Measurements from ENCODE around the gene RSAD1.

RSAD1 gene

DNA sequence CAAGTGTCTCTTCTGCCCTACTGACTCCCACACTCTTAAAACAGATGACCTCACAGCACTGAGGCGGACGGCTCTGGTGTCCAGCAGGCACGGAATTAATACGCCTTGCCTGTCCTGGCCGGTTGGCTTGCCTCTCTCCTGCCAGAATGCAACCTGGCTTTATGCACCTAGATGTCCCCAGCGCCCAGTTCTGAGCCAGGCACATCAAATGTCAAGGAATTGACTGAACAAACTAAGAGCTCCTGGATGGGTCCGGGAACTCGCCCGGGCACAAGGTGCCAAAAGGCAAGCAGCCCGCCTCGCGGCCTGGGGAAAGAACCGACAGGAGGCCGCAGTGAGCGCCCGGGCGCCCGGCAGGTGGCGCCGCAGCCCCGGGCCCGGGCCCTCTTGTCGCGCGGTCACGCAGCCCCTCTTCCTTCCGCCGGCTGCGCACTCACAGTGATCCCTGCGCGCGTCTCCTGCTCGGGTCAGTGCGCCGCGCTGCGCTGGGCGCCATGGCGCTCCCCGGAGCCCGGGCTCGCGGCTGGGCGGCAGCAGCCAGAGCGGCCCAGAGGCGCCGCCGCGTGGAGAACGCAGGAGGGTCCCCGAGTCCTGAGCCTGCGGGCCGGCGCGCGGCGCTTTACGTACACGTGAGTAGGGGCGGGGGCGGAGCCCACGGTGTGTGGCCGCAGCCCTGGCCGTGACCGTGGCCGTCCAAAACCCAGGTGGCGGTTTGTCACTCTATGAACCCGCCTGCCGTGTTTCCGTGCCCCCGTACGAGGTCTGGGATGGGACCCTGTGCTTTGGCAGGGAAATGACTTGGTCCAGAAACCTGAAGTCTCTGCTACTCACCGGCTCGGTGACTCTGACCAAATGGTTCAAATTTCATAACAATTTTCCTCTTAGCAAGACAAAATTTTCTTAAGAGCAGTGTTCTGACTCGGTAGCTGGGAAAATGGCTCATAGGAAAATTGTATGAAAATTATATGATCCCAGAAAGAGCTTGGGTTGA, at the start of gene RSAD1:
Gene RSAD1, plus strand, starts transcription at position 470 of the 991 bp plus-strand sequence. Its CDS starts 25 bp downstream, at position 495.
- Histone ChIP-seq H3K4me1 (ENCODE audit: control insufficient read depth, insufficient read depth, low read length) (no peaks in the 10 kb centered on the region), H3K27ac (ENCODE audit: low read depth, low read length) (peak within 1 kb of the TSS; percentile 70), H3K9me3 (ENCODE audit: control insufficient read depth, insufficient read depth, low read length) (no peaks in the 10 kb centered on the region), H3K36me3 (ENCODE audit: control insufficient read depth, insufficient read depth, low read length) (peaks cover 23% of the 10 kb centered on the region), H3K9ac (ENCODE audit: low read depth, low read length) (peak within 1 kb of the TSS; percentile 73), H3K4me3 (ENCODE audit: low read depth, low read length) (peak within 1 kb of the TSS; percentile 86), H3K27me3 (ENCODE audit: control insufficient read depth, insufficient read depth, low read length) (peaks cover 5% of the 10 kb centered on the region; the same call in 1 of the 2 replicates)

- H3K9me3 ChIP-seq (ENCODE audit: control insufficient read depth, insufficient read depth, low read length) = no peaks in the 10 kb centered on the region
- H3K36me3 ChIP-seq (ENCODE audit: control insufficient read depth, insufficient read depth, low read length) = 0 out of 2 replicates have a peak, but pooled peaks cover 3% of the 10 kb centered on the region
- no peak overlapping the region for H3K4me3 ChIP-seq (ENCODE audit: low read depth, low read length)
- peaks cover 5% of the 10 kb centered on the region; the same call in 1 of the 2 replicates for H3K27me3 ChIP-seq (ENCODE audit: control insufficient read depth, insufficient read depth, low read length)
- no peak overlapping the region for H3K27ac ChIP-seq (ENCODE audit: low read depth, low read length)
- peaks cover 14% of the 10 kb centered on the region for H3K4me1 ChIP-seq (ENCODE audit: control insufficient read depth, insufficient read depth, low read length)
- no peak overlapping the region for H3K9ac ChIP-seq (ENCODE audit: low read depth, low read length)
Measured at GRCh38 chr17:50429793-50430192, 48.9 kb upstream of the RSAD1 start.

DNA sequence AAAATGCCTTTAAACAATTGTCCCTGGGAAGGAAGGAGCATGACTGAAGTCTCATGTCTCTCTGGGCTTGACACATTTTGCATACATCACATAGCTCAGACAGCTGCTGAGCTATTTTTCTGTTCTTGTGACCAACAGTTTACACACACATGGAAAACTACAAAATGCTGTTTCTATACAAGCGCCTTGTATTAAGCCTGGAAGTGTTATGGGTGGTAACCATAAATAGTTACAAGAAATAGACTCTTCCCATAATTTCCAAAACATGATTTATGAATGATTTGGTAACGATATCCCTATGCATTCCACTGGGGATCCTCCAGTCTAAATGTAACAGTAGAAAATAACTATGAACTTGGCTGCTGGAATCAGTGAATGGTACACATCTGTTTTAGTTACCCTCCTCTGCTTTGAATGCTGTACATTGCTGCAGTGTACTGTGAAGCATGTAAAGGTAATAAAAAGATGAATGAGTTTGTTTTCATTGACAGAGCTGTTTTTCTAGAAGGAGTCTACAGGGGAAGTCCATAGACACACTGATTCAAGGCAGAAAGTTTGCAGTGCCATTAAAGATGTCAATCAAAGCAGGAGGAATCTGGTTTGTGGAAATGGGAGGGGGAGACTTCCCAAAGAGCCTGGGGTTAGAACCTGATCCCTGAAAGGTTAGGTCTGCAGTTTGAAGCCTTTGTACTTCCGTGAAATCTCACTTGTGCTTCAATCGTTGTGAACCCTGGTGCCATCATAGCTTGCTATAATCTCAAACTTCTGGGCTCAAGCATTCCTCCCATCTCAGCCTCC, 47.6 kb upstream of the RSAD1 start:
- H3K4me1 ChIP-seq (ENCODE audit: control insufficient read depth, insufficient read depth, low read length) = peaks cover 11% of the 10 kb centered on the region
- H3K27ac ChIP-seq (ENCODE audit: low read depth, low read length) = no peak overlapping the region
- H3K36me3 ChIP-seq (ENCODE audit: control insufficient read depth, insufficient read depth, low read length) = 0 out of 2 replicates have a peak, but pooled peaks cover 3% of the 10 kb centered on the region

DNA sequence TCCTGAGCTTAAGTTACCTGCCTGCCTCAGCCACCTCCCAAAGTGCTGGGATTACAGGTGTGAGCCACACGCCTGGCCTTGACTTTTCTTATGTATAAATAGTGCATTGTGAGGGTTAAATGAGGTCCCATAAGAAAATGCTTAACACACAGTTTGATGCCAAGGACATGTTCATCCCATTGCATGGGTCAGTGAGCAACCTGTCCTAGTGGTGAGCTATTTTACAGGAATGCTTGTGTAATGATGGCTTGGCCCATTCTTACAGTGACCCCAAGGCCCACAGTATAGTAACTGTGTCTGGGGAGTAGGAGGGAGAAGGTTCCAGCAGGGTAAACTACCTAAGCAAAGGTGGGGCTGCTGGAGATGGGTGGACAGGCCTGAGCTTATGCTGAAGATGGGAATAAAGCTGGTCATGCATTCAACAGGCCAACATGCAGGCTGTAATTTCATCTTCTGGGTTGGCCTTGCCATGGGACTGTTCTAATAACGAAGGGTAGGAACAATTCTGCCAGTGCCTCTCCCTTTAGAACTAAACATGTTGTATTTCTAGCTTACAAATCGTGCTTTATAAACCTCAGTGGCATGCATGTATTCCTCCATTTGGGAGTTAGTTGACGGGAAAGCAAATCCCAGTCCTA, 46.4 kb upstream of the RSAD1 start:
- no peaks in the 10 kb centered on the region for H3K27me3 ChIP-seq (ENCODE audit: control insufficient read depth, insufficient read depth, low read length)
- H3K9ac ChIP-seq (ENCODE audit: low read depth, low read length) = no peak overlapping the region
- no peaks in the 10 kb centered on the region for H3K9me3 ChIP-seq (ENCODE audit: control insufficient read depth, insufficient read depth, low read length)
- no peak overlapping the region for H3K27ac ChIP-seq (ENCODE audit: low read depth, low read length)
- peaks cover 2% of the 10 kb centered on the region for H3K4me1 ChIP-seq (ENCODE audit: control insufficient read depth, insufficient read depth, low read length)
- H3K36me3 ChIP-seq (ENCODE audit: control insufficient read depth, insufficient read depth, low read length) = 0 out of 2 replicates have a peak, but pooled peaks cover 3% of the 10 kb centered on the region
- no peak overlapping the region for H3K4me3 ChIP-seq (ENCODE audit: low read depth, low read length)

More for the DNA sequence above, 47.6 kb upstream of the RSAD1 start:
- no peak overlapping the region for H3K9ac ChIP-seq (ENCODE audit: low read depth, low read length)
- no peaks in the 10 kb centered on the region for H3K9me3 ChIP-seq (ENCODE audit: control insufficient read depth, insufficient read depth, low read length)
- H3K27me3 ChIP-seq (ENCODE audit: control insufficient read depth, insufficient read depth, low read length) = no peaks in the 10 kb centered on the region
- no peak overlapping the region for H3K4me3 ChIP-seq (ENCODE audit: low read depth, low read length)

GRCh38 chr17:50437409-50437808, 41.3 kb upstream of the RSAD1 start:
- H3K4me1 ChIP-seq (ENCODE audit: control insufficient read depth, insufficient read depth, low read length) = no peaks in the 10 kb centered on the region; the same call in 1 of the 2 replicates
- H3K9ac ChIP-seq (ENCODE audit: low read depth, low read length) = no peak overlapping the region
- no peaks in the 10 kb centered on the region for H3K27me3 ChIP-seq (ENCODE audit: control insufficient read depth, insufficient read depth, low read length)
- no peak overlapping the region for H3K4me3 ChIP-seq (ENCODE audit: low read depth, low read length)
- H3K9me3 ChIP-seq (ENCODE audit: control insufficient read depth, insufficient read depth, low read length) = no peaks in the 10 kb centered on the region
- H3K36me3 ChIP-seq (ENCODE audit: control insufficient read depth, insufficient read depth, low read length) = no peaks in the 10 kb centered on the region
- no peak overlapping the region for H3K27ac ChIP-seq (ENCODE audit: low read depth, low read length)

DNA sequence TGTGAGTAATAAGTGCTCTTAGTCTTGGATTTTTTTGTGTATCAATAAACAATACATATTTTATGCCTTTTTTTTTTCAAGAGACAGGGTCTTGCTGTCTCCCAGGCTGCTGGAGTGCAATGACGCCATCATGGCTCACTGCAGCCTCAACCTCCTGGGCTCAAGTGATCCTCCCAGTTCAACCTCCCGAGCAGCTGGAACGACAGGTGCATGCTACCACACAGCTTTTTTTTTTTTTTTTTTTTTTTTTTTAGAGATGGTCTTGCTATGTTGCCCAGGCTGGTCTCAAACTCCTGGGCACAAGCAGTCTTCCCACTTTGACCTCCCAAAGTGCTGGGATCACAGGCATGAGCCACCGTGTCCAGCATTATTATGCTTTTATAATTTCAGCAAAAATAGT, 39.7 kb upstream of the RSAD1 start:
- Histone ChIP-seq H3K27ac (ENCODE audit: low read depth, low read length) (no peak overlapping the region), H3K9ac (ENCODE audit: low read depth, low read length) (no peak overlapping the region), H3K9me3 (ENCODE audit: control insufficient read depth, insufficient read depth, low read length) (no peaks in the 10 kb centered on the region), H3K27me3 (ENCODE audit: control insufficient read depth, insufficient read depth, low read length) (no peaks in the 10 kb centered on the region), H3K4me1 (ENCODE audit: control insufficient read depth, insufficient read depth, low read length) (peaks cover 8% of the 10 kb centered on the region), H3K36me3 (ENCODE audit: control insufficient read depth, insufficient read depth, low read length) (no peaks in the 10 kb centered on the region), H3K4me3 (ENCODE audit: low read depth, low read length) (no peak overlapping the region)

GRCh38 chr17:50440172-50440837, 38.4 kb upstream of the RSAD1 start:
- H3K4me3 ChIP-seq (ENCODE audit: low read depth, low read length) = no peak overlapping the region
- H3K9ac ChIP-seq (ENCODE audit: low read depth, low read length) = no peak overlapping the region
- H3K9me3 ChIP-seq (ENCODE audit: control insufficient read depth, insufficient read depth, low read length) = no peaks in the 10 kb centered on the region
- no peak overlapping the region for H3K27ac ChIP-seq (ENCODE audit: low read depth, low read length)
- H3K27me3 ChIP-seq (ENCODE audit: control insufficient read depth, insufficient read depth, low read length) = no peaks in the 10 kb centered on the region
- peaks cover 8% of the 10 kb centered on the region for H3K4me1 ChIP-seq (ENCODE audit: control insufficient read depth, insufficient read depth, low read length)
- no peaks in the 10 kb centered on the region for H3K36me3 ChIP-seq (ENCODE audit: control insufficient read depth, insufficient read depth, low read length)

GRCh38 chr17:50440838-50441829, 37.5 kb upstream of the RSAD1 start:
- no peak overlapping the region for H3K9ac ChIP-seq (ENCODE audit: low read depth, low read length)
- H3K4me1 ChIP-seq (ENCODE audit: control insufficient read depth, insufficient read depth, low read length) = peaks cover 8% of the 10 kb centered on the region
- no peaks in the 10 kb centered on the region for H3K9me3 ChIP-seq (ENCODE audit: control insufficient read depth, insufficient read depth, low read length)
- H3K36me3 ChIP-seq (ENCODE audit: control insufficient read depth, insufficient read depth, low read length) = no peaks in the 10 kb centered on the region
- H3K27me3 ChIP-seq (ENCODE audit: control insufficient read depth, insufficient read depth, low read length) = no peaks in the 10 kb centered on the region
- no peak overlapping the region for H3K4me3 ChIP-seq (ENCODE audit: low read depth, low read length)
- no peak overlapping the region for H3K27ac ChIP-seq (ENCODE audit: low read depth, low read length)

DNA sequence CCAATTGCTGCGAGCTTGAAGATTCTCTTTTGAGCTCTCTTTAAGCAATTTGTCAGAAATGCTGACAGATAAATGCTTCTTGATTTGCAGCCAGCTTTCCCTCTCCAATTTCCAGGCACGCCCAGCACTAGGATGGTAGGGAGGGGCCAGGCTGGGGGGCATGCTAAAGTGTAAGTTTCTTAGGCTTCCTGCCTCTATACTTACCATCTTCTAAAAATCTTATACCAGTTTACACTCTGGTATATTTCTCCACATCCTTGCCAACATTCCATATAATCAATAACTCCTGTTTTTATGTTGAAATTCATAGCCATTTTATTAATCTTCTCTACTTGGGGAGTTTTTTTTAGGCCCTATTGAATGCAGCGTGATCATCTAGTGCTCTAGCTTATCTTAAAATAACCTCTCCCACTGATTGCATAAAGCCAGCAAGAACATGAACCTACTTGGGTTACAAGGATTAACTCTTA, 35.1 kb upstream of the RSAD1 start:
- H3K4me1 ChIP-seq (ENCODE audit: control insufficient read depth, insufficient read depth, low read length) = peaks cover 8% of the 10 kb centered on the region
- no peaks in the 10 kb centered on the region for H3K9me3 ChIP-seq (ENCODE audit: control insufficient read depth, insufficient read depth, low read length)
- H3K4me3 ChIP-seq (ENCODE audit: low read depth, low read length) = no peak overlapping the region
- H3K36me3 ChIP-seq (ENCODE audit: control insufficient read depth, insufficient read depth, low read length) = no peaks in the 10 kb centered on the region
- no peaks in the 10 kb centered on the region for H3K27me3 ChIP-seq (ENCODE audit: control insufficient read depth, insufficient read depth, low read length)
- H3K9ac ChIP-seq (ENCODE audit: low read depth, low read length) = no peak overlapping the region
- H3K27ac ChIP-seq (ENCODE audit: low read depth, low read length) = no peak overlapping the region
